ENCODE measurements around the gene TNFAIP3. TPM values are rescaled to one million over a fixed set of nuclear protein-coding genes. Genes with fewer than 3 reads are reported as not detected.

The TNFAIP3 gene
- polyA plus RNA-seq, 3 donors: 35.5 to 273 (median 38.4) TPM

DNA sequence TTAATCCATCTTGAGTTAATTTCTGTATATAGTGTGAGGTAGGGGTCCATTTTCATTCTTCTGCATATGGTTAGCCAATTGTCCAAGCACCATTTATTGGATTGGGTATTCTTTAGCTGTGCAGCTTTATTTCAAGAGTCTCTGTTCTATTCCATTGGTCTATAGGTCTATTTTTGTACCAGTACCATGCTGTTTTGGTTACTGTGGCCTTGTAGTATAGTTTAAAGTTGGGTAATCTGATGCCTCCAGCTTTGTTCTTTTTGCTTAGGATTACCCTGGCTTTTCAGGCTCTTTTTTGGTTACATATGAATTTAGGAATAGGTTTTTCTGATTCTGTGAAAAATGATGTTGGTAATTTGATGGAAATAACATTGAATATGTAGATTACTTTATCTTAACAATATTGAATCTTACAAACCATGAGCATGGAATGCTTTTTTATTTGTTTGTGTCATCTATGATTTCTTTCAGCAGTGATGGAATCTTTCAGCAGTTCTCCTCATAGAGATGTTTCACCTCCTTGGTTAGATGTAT lies 47.0 kb downstream of the TNFAIP3 start:
- Histone ChIP-seq H3K79me2 (ENCODE audit: insufficient read depth, low read length) (no peaks in the 10 kb centered on the region), H4K20me1 (ENCODE audit: insufficient read depth, low read length) (no peaks in the 10 kb centered on the region), H3K27me3 (ENCODE audit: control insufficient read depth in 2 of 2, insufficient read depth in 2 of 2, low read length in 2 of 2) (no peaks in the 10 kb centered on the region), H3K4me1 (ENCODE audit: control insufficient read depth in 1 of 2, insufficient read depth in 2 of 2, low read length in 2 of 2) (peaks cover 46 to 50% of the 10 kb centered on the region in 2 donors), H3K9ac (ENCODE audit: insufficient read depth, low read length, poor library complexity, severe bottlenecking) (no peak overlapping the region), H3K27ac (ENCODE audit: low read depth in 1 of 2, low read length in 2 of 2) (no peak overlapping the region), H3K4me2 (replicated peaks; ENCODE audit: extremely low read depth, low read length, poor library complexity, severe bottlenecking) (no peak overlapping the region), H3K36me3 (replicated peaks in 1 of 2; ENCODE audit: control insufficient read depth in 1 of 2, insufficient read depth in 2 of 2, low read length in 2 of 2) (no peaks in the 10 kb centered on the region), H2AFZ (ENCODE audit: insufficient read depth, low read depth, low read length, poor library complexity, severe bottlenecking) (no peak overlapping the region), H3K9me3 (replicated peaks in 1 of 2; ENCODE audit: control insufficient read depth in 1 of 2, insufficient read depth in 1 of 2, low read length in 2 of 2) (no peaks in the 10 kb centered on the region), H3K4me3 (replicated peaks in 1 of 3; ENCODE audit: low read depth in 2 of 3, low read length in 3 of 3) (no peak overlapping the region)
- H3K36me3 Mint-ChIP-seq: peaks cover 0 to 3% of the 10 kb centered on the region in 2 donors
- H3K27ac Mint-ChIP-seq: peak overlapping the region in 4 of 7 donors; percentile 13 to 80 (median 16)
- H3K9me3 Mint-ChIP-seq: peaks cover 0 to 2% (median 0%) of the 10 kb centered on the region in 7 donors
- intact Hi-C loops (cut with micrococcal nuclease): no loop called here
- DNase-seq: no peak
- H3K27me3 Mint-ChIP-seq (ENCODE audit: low read depth in 3 of 3): peaks cover 0 to 2% (median 0%) of the 10 kb centered on the region in 3 donors
- H3K4me3 Mint-ChIP-seq: no peak overlapping the region
- TF ChIP-seq, protein P1, sequence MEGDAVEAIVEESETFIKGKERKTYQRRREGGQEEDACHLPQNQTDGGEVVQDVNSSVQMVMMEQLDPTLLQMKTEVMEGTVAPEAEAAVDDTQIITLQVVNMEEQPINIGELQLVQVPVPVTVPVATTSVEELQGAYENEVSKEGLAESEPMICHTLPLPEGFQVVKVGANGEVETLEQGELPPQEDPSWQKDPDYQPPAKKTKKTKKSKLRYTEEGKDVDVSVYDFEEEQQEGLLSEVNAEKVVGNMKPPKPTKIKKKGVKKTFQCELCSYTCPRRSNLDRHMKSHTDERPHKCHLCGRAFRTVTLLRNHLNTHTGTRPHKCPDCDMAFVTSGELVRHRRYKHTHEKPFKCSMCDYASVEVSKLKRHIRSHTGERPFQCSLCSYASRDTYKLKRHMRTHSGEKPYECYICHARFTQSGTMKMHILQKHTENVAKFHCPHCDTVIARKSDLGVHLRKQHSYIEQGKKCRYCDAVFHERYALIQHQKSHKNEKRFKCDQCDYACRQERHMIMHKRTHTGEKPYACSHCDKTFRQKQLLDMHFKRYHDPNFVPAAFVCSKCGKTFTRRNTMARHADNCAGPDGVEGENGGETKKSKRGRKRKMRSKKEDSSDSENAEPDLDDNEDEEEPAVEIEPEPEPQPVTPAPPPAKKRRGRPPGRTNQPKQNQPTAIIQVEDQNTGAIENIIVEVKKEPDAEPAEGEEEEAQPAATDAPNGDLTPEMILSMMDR (IDR thresholded peaks at IDR 0.05): no peak
- H3K4me1 Mint-ChIP-seq: peaks cover 49% of the 10 kb centered on the region

GRCh38 chr6:137914530-137915193 lies 47.6 kb downstream of the TNFAIP3 start:
- Histone ChIP-seq H2AFZ (ENCODE audit: insufficient read depth, low read depth, low read length, poor library complexity, severe bottlenecking) (no peak overlapping the region), H4K20me1 (ENCODE audit: insufficient read depth, low read length) (no peaks in the 10 kb centered on the region), H3K9me3 (replicated peaks in 1 of 2; ENCODE audit: control insufficient read depth in 1 of 2, insufficient read depth in 1 of 2, low read length in 2 of 2) (no peaks in the 10 kb centered on the region), H3K27me3 (ENCODE audit: control insufficient read depth in 2 of 2, insufficient read depth in 2 of 2, low read length in 2 of 2) (no peaks in the 10 kb centered on the region), H3K9ac (ENCODE audit: insufficient read depth, low read length, poor library complexity, severe bottlenecking) (no peak overlapping the region), H3K79me2 (ENCODE audit: insufficient read depth, low read length) (no peaks in the 10 kb centered on the region), H3K4me2 (replicated peaks; ENCODE audit: extremely low read depth, low read length, poor library complexity, severe bottlenecking) (peak overlapping the region; percentile 6), H3K4me3 (replicated peaks in 1 of 3; ENCODE audit: low read depth in 2 of 3, low read length in 3 of 3) (no peak overlapping the region), H3K27ac (ENCODE audit: low read depth in 1 of 2, low read length in 2 of 2) (peak overlapping the region in 1 of 2 donors; percentile 9), H3K4me1 (ENCODE audit: control insufficient read depth in 1 of 2, insufficient read depth in 2 of 2, low read length in 2 of 2) (peaks cover 40 to 44% of the 10 kb centered on the region in 2 donors), H3K36me3 (replicated peaks in 1 of 2; ENCODE audit: control insufficient read depth in 1 of 2, insufficient read depth in 2 of 2, low read length in 2 of 2) (no peaks in the 10 kb centered on the region)
- intact Hi-C loops (cut with micrococcal nuclease): no loop called here
- peak in 1 of 3 donors; percentile 36 for DNase-seq
- H3K27ac Mint-ChIP-seq: peak overlapping the region; percentile 14 to 80 (median 35)
- peaks cover 0 to 3% of the 10 kb centered on the region in 2 donors for H3K36me3 Mint-ChIP-seq
- H3K4me3 Mint-ChIP-seq: no peak overlapping the region
- peaks cover 43% of the 10 kb centered on the region for H3K4me1 Mint-ChIP-seq
- H3K27me3 Mint-ChIP-seq (ENCODE audit: low read depth in 3 of 3): no peaks in the 10 kb centered on the region
- 100% methylated on average over 1 of the region's 4 CpGs for WGBS (ENCODE audit: insufficient coverage)
- TF ChIP-seq, protein P1 (IDR thresholded peaks at IDR 0.05): no peak
- H3K9me3 Mint-ChIP-seq: peaks cover 0 to 2% (median 0%) of the 10 kb centered on the region in 7 donors
